AG09309 (cell line): ENCODE results near the gene CABP4.

ENCODE experiments used
- DNase-seq: peaks from one replicate; pipeline ENCODE4 v3.0.0-alpha.2; 2010; ENCODE audit warnings: low read depth
- H3K4me3 ChIP-seq: 2 replicates; pipeline ENCODE4 v1.5.1; 2011; ENCODE audit warnings: mild to moderate bottlenecking, low read depth, low read length, moderate library complexity; ENCODE audit not compliant: control insufficient read depth
- TF ChIP-seq, protein P1 (sequence below): IDR thresholded peaks from 2 replicates; pipeline ENCODE4 v1.5.1; 2011; ENCODE audit warnings: mild to moderate bottlenecking, low read depth, low read length, inconsistent platforms; ENCODE audit not compliant: insufficient read depth, control insufficient read depth; ENCODE audit errors: missing control alignments

CABP4 gene

DNA sequence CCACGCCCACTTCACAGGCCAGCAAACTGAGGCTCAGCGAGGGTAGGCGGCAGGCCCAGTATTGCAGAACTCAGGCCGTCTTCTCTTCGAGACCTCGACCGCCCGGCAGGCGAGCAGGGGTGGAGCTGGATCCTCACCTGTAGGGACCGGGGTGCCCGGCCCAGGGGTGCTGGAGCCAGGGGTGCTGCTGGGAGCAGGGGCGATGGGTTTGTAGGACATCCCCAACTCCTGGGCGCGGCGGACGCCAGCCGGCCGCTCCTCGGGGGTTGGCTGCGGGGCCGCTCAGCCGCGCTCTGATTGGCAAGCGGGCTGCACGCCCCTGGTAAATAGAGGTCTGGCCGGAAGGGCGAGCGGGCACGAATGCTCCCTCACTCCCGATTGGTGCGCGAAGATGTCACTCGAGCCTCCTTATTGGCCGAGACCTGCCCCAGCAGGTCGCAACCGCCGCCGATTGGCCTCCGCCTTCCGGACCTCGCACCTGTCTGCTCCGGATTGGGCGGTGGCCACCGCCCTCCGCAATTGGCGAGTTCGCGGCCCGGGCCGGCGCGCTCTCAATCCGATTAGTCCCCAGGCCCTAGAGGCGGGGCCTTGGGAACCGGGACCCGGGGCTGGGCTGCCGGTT is 52.8 kb downstream of the CABP4 start, which contains the start of gene CDK2AP2:
Gene CDK2AP2 (minus strand): TSS at position 299 of the 622 bp plus-strand sequence. CDS start 80 bp downstream, at position 219.
- TF ChIP-seq, protein P1, sequence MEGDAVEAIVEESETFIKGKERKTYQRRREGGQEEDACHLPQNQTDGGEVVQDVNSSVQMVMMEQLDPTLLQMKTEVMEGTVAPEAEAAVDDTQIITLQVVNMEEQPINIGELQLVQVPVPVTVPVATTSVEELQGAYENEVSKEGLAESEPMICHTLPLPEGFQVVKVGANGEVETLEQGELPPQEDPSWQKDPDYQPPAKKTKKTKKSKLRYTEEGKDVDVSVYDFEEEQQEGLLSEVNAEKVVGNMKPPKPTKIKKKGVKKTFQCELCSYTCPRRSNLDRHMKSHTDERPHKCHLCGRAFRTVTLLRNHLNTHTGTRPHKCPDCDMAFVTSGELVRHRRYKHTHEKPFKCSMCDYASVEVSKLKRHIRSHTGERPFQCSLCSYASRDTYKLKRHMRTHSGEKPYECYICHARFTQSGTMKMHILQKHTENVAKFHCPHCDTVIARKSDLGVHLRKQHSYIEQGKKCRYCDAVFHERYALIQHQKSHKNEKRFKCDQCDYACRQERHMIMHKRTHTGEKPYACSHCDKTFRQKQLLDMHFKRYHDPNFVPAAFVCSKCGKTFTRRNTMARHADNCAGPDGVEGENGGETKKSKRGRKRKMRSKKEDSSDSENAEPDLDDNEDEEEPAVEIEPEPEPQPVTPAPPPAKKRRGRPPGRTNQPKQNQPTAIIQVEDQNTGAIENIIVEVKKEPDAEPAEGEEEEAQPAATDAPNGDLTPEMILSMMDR, result no peak
- peak; percentile 98 for DNase-seq
- H3K4me3 ChIP-seq, result peak within 1 kb of the TSS; percentile 86

DNA sequence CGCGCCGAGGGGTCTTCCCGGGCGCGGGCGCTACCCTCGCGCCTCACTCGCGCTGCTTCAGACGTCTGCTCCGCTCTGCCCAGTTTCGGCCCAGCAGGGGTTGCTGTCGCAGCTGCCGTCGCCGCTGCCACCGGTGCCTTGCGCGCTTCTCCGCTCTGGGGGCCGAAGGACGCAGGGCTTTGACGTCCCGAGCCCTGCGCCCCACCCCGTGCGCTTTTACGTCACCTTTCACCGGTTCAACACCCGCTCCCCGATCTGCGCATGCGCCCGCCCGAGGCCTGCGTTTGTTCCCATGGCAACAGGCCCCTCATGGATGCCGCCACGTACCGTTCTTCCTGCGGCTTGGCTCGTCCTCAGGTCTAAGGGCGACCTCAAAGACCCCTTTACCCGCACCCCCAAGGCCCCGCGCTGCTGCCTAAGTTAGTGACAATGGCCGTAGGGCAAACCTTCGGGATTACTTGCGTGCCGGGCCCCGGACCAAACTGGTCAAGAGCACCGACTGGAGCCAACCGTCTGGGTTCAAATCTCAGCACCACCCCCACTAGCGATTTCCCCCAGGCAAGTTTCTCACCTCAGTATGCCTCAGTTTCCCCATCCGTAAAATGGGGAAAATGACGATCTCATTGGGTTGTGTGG is 53.5 kb downstream of the CABP4 start:
- H3K4me3 ChIP-seq, result peak overlapping the region; percentile 86
- peak; percentile 78 for DNase-seq
- TF ChIP-seq, protein P1, result no peak

DNA sequence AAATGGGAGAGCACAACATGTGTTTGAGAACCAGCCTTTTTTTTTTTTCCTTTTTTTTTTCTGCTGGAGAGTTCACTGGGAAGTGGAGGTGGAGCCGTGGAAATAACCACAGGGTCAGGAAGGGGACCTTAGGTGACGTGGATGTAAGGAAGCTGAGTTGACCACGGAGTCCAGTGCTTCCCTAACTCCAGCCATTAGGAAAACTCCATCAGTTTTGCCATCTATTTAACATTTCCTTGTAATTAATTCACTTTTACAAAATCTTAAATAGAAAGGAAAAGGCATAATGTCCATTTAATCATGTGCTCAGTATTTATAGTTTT is 54.8 kb downstream of the CABP4 start:
- TF ChIP-seq, protein P1, result no peak
- DNase-seq, result no peak
- H3K4me3 ChIP-seq, result no peak overlapping the region
